ENCODE data around the gene ZNF639. TPM values are rescaled to one million over a fixed set of nuclear protein-coding genes. Genes with fewer than 3 reads are reported as not detected.

The ZNF639 gene
- total RNA-seq, 1 donor from 2014 or later: 48.6 TPM

- peaks cover 1% of the 10 kb centered on the region for H3K36me3 ChIP-seq (ENCODE audit: control insufficient read depth, insufficient read depth, low read length)
- no peak overlapping the region for H3K4me3 ChIP-seq (ENCODE audit: low read depth, low read length)
- no peaks in the 10 kb centered on the region for H3K27me3 ChIP-seq (ENCODE audit: control insufficient read depth, insufficient read depth, low read length)
- TF ChIP-seq CTCF (IDR thresholded peaks at IDR 0.05; ENCODE audit: insufficient read depth, low read length, poor library complexity, severe bottlenecking): no peak
- DNase-seq (ENCODE audit: low read depth): no peak
Measured at GRCh38 chr3:179363332-179363731, 40.5 kb downstream of the ZNF639 start.

- no peak for TF ChIP-seq CTCF (IDR thresholded peaks at IDR 0.05; ENCODE audit: insufficient read depth, low read length, poor library complexity, severe bottlenecking)
- Histone ChIP-seq H3K36me3 (ENCODE audit: control insufficient read depth, insufficient read depth, low read length) (no peaks in the 10 kb centered on the region), H3K4me3 (ENCODE audit: low read depth, low read length) (no peak overlapping the region), H3K27me3 (ENCODE audit: control insufficient read depth, insufficient read depth, low read length) (no peaks in the 10 kb centered on the region)
- no peak for DNase-seq (ENCODE audit: low read depth)
Measured at GRCh38 chr3:179369621-179370020, 46.8 kb downstream of the ZNF639 start.

- H3K4me3 ChIP-seq (ENCODE audit: low read depth, low read length): no peak overlapping the region
- DNase-seq (ENCODE audit: low read depth): no peak
- H3K27me3 ChIP-seq (ENCODE audit: control insufficient read depth, insufficient read depth, low read length): no peaks in the 10 kb centered on the region
- TF ChIP-seq CTCF (IDR thresholded peaks at IDR 0.05; ENCODE audit: insufficient read depth, low read length, poor library complexity, severe bottlenecking): no peak
- H3K36me3 ChIP-seq (ENCODE audit: control insufficient read depth, insufficient read depth, low read length): no peaks in the 10 kb centered on the region
Measured at GRCh38 chr3:179373938-179374337, 51.1 kb downstream of the ZNF639 start.

GRCh38 chr3:179375091-179375999, 52.5 kb downstream of the ZNF639 start:
- no peaks in the 10 kb centered on the region for H3K27me3 ChIP-seq (ENCODE audit: control insufficient read depth, insufficient read depth, low read length)
- no peak for DNase-seq (ENCODE audit: low read depth)
- H3K36me3 ChIP-seq (ENCODE audit: control insufficient read depth, insufficient read depth, low read length): no peaks in the 10 kb centered on the region
- TF ChIP-seq CTCF (IDR thresholded peaks at IDR 0.05; ENCODE audit: insufficient read depth, low read length, poor library complexity, severe bottlenecking): no peak
- H3K4me3 ChIP-seq (ENCODE audit: low read depth, low read length): no peak overlapping the region

GRCh38 chr3:179376474-179376873, 53.6 kb downstream of the ZNF639 start:
- no peak for TF ChIP-seq CTCF (IDR thresholded peaks at IDR 0.05; ENCODE audit: insufficient read depth, low read length, poor library complexity, severe bottlenecking)
- no peak overlapping the region for H3K4me3 ChIP-seq (ENCODE audit: low read depth, low read length)
- no peaks in the 10 kb centered on the region for H3K27me3 ChIP-seq (ENCODE audit: control insufficient read depth, insufficient read depth, low read length)
- H3K36me3 ChIP-seq (ENCODE audit: control insufficient read depth, insufficient read depth, low read length): no peaks in the 10 kb centered on the region
- DNase-seq (ENCODE audit: low read depth): no peak

Other genes starting within 250 kb of the ZNF639 start
- gene PIK3CA, start 174.7 kb upstream of the ZNF639 start, total RNA-seq: 14.5 and 15.8 TPM in 2 replicates
- gene KCNMB3, start 71.9 kb upstream of the ZNF639 start, total RNA-seq: 0.96 and 1.9 TPM in 2 replicates
- 38.0 and 40.1 TPM in 2 replicates for gene MFN1, start 24.7 kb downstream of the ZNF639 start, total RNA-seq
- 21.1 and 26.2 TPM in 2 replicates for gene GNB4, start 128.4 kb downstream of the ZNF639 start, total RNA-seq
- gene ACTL6A, start 239.9 kb downstream of the ZNF639 start, total RNA-seq: 84.6 and 94.1 TPM in 2 replicates